Prostate gland (tissue), 2 donors: Measurements from ENCODE around the gene ALPK3.

Experiments
- POLR2A ChIP-seq: fragments of 450-650 bp; IDR thresholded peaks from one replicate; pipeline ENCODE4 v1.6.1; 2016; ENCODE audit warnings: antibody characterized with exemption, mild to moderate bottlenecking
- TF ChIP-seq, protein P1 (sequence below), 4 experiments: fragments of 200-600 bp in 2 of 4; fragments of 450-650 bp in 2 of 4; sonication (generic) in 2 of 4; IDR thresholded peaks; 1 replicate in 3 of 4; 2 replicates in 1 of 4; pipeline ENCODE4 v1.5.1; 2016 to 2019; ENCODE audit warnings: antibody characterized with exemption in 4 of 4, mild to moderate bottlenecking in 2 of 4, moderate library complexity in 2 of 4

DNA sequence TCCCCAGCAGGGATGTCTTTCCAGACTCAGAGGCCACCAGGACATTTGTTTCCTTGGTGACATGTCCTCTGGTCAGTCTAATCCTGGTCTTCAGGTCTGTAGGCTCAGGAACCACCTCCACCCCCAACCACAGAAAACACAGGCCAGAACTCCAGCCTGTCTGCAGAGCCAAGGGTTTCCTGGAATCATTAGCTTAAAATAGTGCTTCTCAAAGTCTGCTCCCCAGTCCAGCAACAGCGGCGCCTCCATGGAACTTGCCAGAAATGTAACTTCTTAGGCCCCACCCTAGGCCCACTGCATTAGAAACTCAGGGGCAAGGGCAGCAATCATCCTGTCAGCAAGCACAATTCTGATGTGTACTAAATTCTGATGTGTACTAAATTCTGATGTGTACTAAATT, 87.3 kb downstream of the ALPK3 start:
- TF ChIP-seq, protein P1, sequence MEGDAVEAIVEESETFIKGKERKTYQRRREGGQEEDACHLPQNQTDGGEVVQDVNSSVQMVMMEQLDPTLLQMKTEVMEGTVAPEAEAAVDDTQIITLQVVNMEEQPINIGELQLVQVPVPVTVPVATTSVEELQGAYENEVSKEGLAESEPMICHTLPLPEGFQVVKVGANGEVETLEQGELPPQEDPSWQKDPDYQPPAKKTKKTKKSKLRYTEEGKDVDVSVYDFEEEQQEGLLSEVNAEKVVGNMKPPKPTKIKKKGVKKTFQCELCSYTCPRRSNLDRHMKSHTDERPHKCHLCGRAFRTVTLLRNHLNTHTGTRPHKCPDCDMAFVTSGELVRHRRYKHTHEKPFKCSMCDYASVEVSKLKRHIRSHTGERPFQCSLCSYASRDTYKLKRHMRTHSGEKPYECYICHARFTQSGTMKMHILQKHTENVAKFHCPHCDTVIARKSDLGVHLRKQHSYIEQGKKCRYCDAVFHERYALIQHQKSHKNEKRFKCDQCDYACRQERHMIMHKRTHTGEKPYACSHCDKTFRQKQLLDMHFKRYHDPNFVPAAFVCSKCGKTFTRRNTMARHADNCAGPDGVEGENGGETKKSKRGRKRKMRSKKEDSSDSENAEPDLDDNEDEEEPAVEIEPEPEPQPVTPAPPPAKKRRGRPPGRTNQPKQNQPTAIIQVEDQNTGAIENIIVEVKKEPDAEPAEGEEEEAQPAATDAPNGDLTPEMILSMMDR (IDR thresholded peaks at IDR 0.05), result no peak
- no peak for TF ChIP-seq POLR2A
